Measurements from ENCODE around the gene EYA2.

GRCh38 chr20:47125508-47125757 lies 230.8 kb downstream of the EYA2 start:
- TF ChIP-seq, protein P1, sequence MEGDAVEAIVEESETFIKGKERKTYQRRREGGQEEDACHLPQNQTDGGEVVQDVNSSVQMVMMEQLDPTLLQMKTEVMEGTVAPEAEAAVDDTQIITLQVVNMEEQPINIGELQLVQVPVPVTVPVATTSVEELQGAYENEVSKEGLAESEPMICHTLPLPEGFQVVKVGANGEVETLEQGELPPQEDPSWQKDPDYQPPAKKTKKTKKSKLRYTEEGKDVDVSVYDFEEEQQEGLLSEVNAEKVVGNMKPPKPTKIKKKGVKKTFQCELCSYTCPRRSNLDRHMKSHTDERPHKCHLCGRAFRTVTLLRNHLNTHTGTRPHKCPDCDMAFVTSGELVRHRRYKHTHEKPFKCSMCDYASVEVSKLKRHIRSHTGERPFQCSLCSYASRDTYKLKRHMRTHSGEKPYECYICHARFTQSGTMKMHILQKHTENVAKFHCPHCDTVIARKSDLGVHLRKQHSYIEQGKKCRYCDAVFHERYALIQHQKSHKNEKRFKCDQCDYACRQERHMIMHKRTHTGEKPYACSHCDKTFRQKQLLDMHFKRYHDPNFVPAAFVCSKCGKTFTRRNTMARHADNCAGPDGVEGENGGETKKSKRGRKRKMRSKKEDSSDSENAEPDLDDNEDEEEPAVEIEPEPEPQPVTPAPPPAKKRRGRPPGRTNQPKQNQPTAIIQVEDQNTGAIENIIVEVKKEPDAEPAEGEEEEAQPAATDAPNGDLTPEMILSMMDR (IDR thresholded peaks at IDR 0.05), result peak in 2 of 4 experiments; percentile 26 to 33
- no peak for TF ChIP-seq POLR2A (IDR thresholded peaks at IDR 0.05)
- no peak for TF ChIP-seq POLR2AphosphoS5 (IDR thresholded peaks at IDR 0.05)

All from prostate gland (tissue), 2 donors.